ENCODE measurements around the gene NFIC.

- TF ChIP-seq ZFP30 (CRISPR knock-in tag; IDR thresholded peaks at IDR 0.05) (no peak), ZC3H10 (CRISPR knock-in tag; IDR thresholded peaks at IDR 0.05) (no peak), ZNF565 (CRISPR knock-in tag; conservative IDR thresholded peaks at IDR 0.05; ENCODE audit: low read depth) (no peak), CREB5 (CRISPR knock-in tag; IDR thresholded peaks at IDR 0.05; ENCODE audit: low read depth) (no peak), OSR1 (CRISPR knock-in tag; IDR thresholded peaks at IDR 0.05) (no peak), TSHZ2 (CRISPR knock-in tag; IDR thresholded peaks at IDR 0.05) (no peak), BACH2 (CRISPR knock-in tag; IDR thresholded peaks at IDR 0.05; ENCODE audit: borderline replicate concordance) (no peak), SNAI2 (CRISPR knock-in tag; IDR thresholded peaks at IDR 0.05) (no peak), GLIS3 (CRISPR knock-in tag; IDR thresholded peaks at IDR 0.05) (no peak), ARNTL (CRISPR knock-in tag; IDR thresholded peaks at IDR 0.05; ENCODE audit: borderline replicate concordance, low read depth) (no peak), POU6F1 (CRISPR knock-in tag; IDR thresholded peaks at IDR 0.05; ENCODE audit: borderline replicate concordance, low read depth) (no peak)
Measured at GRCh38 chr19:3496392-3497273, 130.2 kb downstream of the NFIC start.
